ENCODE results near the gene SLC12A4.
"Not testable (repeated sequence)": the region's sequence is repeated elsewhere in the genome, so short reads cannot be mapped to it uniquely, and the experiment has no call there.

SLC12A4 gene

GRCh38 chr16:67987460-67988160 is 19.2 kb upstream of the SLC12A4 start:
- DNase-seq (ENCODE audit: low read depth) = no peak

- DNase-seq (ENCODE audit: low read depth) = no peak
Measured at GRCh38 chr16:67986949-67987348, 18.5 kb upstream of the SLC12A4 start.

GRCh38 chr16:67982011-67982696 is 13.7 kb upstream of the SLC12A4 start:
- no peak for DNase-seq (ENCODE audit: low read depth)

GRCh38 chr16:67979955-67980678 is 11.7 kb upstream of the SLC12A4 start, which contains the start of gene DPEP3:
DPEP3 (minus strand) TSS chr16:67980499; CDS start chr16:67980380, 119 bp downstream.
- DNase-seq (ENCODE audit: low read depth) = no peak

GRCh38 chr16:67977469-67978227 is 9.2 kb upstream of the SLC12A4 start:
- DNase-seq (ENCODE audit: low read depth) = no peak

- DNase-seq (ENCODE audit: low read depth) = no peak
Measured at GRCh38 chr16:67977005-67977404, 8.6 kb upstream of the SLC12A4 start.

GRCh38 chr16:67976205-67976604 is 7.8 kb upstream of the SLC12A4 start:
- no peak for DNase-seq (ENCODE audit: low read depth)

GRCh38 chr16:67975321-67976105 is 7.1 kb upstream of the SLC12A4 start:
- DNase-seq (ENCODE audit: low read depth) = no peak

GRCh38 chr16:67972285-67972684 is 3.8 kb upstream of the SLC12A4 start:
- not testable (repeated sequence) for DNase-seq (ENCODE audit: low read depth)

- DNase-seq (ENCODE audit: low read depth) = no peak
Measured at GRCh38 chr16:67971111-67971510, 2.7 kb upstream of the SLC12A4 start.

- DNase-seq (ENCODE audit: low read depth) = no peak
Measured at GRCh38 chr16:67969254-67970039, 1.0 kb upstream of the SLC12A4 start.

- no peak for DNase-seq (ENCODE audit: low read depth)
Measured at GRCh38 chr16:67967958-67968399, 458 bp downstream of the SLC12A4 start.

GRCh38 chr16:67967183-67967957 is 1.1 kb downstream of the SLC12A4 start:
- DNase-seq (ENCODE audit: low read depth) = no peak

- DNase-seq (ENCODE audit: low read depth) = no peak
Measured at GRCh38 chr16:67966549-67967182, 1.8 kb downstream of the SLC12A4 start.

- no peak for DNase-seq (ENCODE audit: low read depth)
Measured at GRCh38 chr16:67965668-67966548, 2.5 kb downstream of the SLC12A4 start.

- DNase-seq (ENCODE audit: low read depth) = no peak
Measured at GRCh38 chr16:67964477-67965131, 3.8 kb downstream of the SLC12A4 start.

GRCh38 chr16:67963662-67964321 is 4.6 kb downstream of the SLC12A4 start:
- DNase-seq (ENCODE audit: low read depth) = no peak

Measured in fibroblast of the conjunctiva (primary cell).